ENCODE results near the gene GPRASP3. TPM values are rescaled to one million over a fixed set of nuclear protein-coding genes. Genes with fewer than 3 reads are reported as not detected.
A peak's percentile ranks its signal among the peaks of the same experiment; 100 is the strongest.
"Not testable (repeated sequence)": the region's sequence is repeated elsewhere in the genome, so short reads cannot be mapped to it uniquely, and the experiment has no call there.

Gene GPRASP3
- total RNA-seq: 1.3 TPM in 2 replicates

GRCh38 chrX:102720237-102721168 lies at the start of gene GPRASP3:
TSS of gene GPRASP3 (plus strand) at chrX:102720743. CDS start at chrX:102748996, 28,253 bp downstream.
- no peaks in the 10 kb centered on the region for H3K27me3 Mint-ChIP-seq
- peak; percentile 85 for ATAC-seq (ENCODE audit: low read depth)
- CTCF ChIA-PET: no interaction called here

GRCh38 chrX:102672856-102673255 lies 47.7 kb upstream of the GPRASP3 start:
- Mint-ChIP-seq H3K4me3 (no peak overlapping the region), H3K9me3 (peaks cover 7% of the 10 kb centered on the region), H3K36me3 (ENCODE audit: low read depth) (peaks cover 17% of the 10 kb centered on the region), H3K27ac (no peak overlapping the region), H3K4me1 (peaks cover 2% of the 10 kb centered on the region), H3K27me3 (no peaks in the 10 kb centered on the region)
- ATAC-seq (ENCODE audit: low read depth): no peak
- no peak for TF ChIP-seq CTCF (IDR thresholded peaks at IDR 0.05)
- no peak for DNase-seq
- intact Hi-C loops (cut with micrococcal nuclease): no loop called here
- POLR2A ChIA-PET: interaction anchor here (0.5 kb wide), 1 partner anchor 96 kb away, joined by 5 read pairs; no protein-coding TSS in a partner anchor
- CTCF ChIA-PET: no interaction called here

More at GRCh38 chrX:102720237-102721168, at the start of gene GPRASP3:
- Mint-ChIP-seq H3K4me3 (peak within 1 kb of the TSS; percentile 88), H3K4me1 (peaks cover 12% of the 10 kb centered on the region), H3K9me3 (no peaks in the 10 kb centered on the region), H3K36me3 (ENCODE audit: low read depth) (peaks cover 3% of the 10 kb centered on the region), H3K27ac (peak within 1 kb of the TSS; percentile 35)
- intact Hi-C loops (cut with micrococcal nuclease): loop anchor here (1.0 to 5.0 kb wide), 3 partner anchors 48 to 121 kb away; partner anchors contain the start of gene ARMCX5
- POLR2A ChIA-PET: interaction anchor here (0.9 kb wide), 1 partner anchor 121 kb away, joined by 3 read pairs; the partner anchor contains the start of gene ARMCX5
- DNase-seq: peak; percentile 37
- no peak for TF ChIP-seq CTCF (IDR thresholded peaks at IDR 0.05)

- CTCF ChIA-PET; H3K4me1 Mint-ChIP-seq; H3K27me3 Mint-ChIP-seq; H3K27ac Mint-ChIP-seq; H3K9me3 Mint-ChIP-seq; H3K4me3 Mint-ChIP-seq; intact Hi-C loops (cut with micrococcal nuclease); POLR2A ChIA-PET; ATAC-seq (ENCODE audit: low read depth); DNase-seq: not testable (repeated sequence)
- H3K36me3 Mint-ChIP-seq (ENCODE audit: low read depth): peaks cover 16% of the 10 kb centered on the region
Measured at GRCh38 chrX:102677479-102677878, 43.1 kb upstream of the GPRASP3 start.

GRCh38 chrX:102684772-102685520 lies 35.6 kb upstream of the GPRASP3 start:
- Mint-ChIP-seq H3K27ac (no peak overlapping the region), H3K27me3 (no peaks in the 10 kb centered on the region), H3K9me3 (peaks cover 6% of the 10 kb centered on the region), H3K36me3 (ENCODE audit: low read depth) (peaks cover 19% of the 10 kb centered on the region), H3K4me1 (no peaks in the 10 kb centered on the region), H3K4me3 (no peak overlapping the region)
- CTCF ChIA-PET: no interaction called here
- ATAC-seq (ENCODE audit: low read depth) (no peak), DNase-seq (no peak)
- intact Hi-C loops (cut with micrococcal nuclease): no loop called here
- no peak for TF ChIP-seq CTCF (IDR thresholded peaks at IDR 0.05)
- POLR2A ChIA-PET: no interaction called here

GRCh38 chrX:102694749-102695148 lies 25.8 kb upstream of the GPRASP3 start:
- ChIA-PET POLR2A (no interaction called here), CTCF (no interaction called here)
- no peak for TF ChIP-seq CTCF (IDR thresholded peaks at IDR 0.05)
- intact Hi-C loops (cut with micrococcal nuclease): no loop called here
- Mint-ChIP-seq H3K4me1 (no peaks in the 10 kb centered on the region), H3K27me3 (no peaks in the 10 kb centered on the region), H3K27ac (no peak overlapping the region), H3K36me3 (ENCODE audit: low read depth) (peaks cover 6% of the 10 kb centered on the region), H3K4me3 (no peak overlapping the region), H3K9me3 (peaks cover 2% of the 10 kb centered on the region)
- no peak for ATAC-seq (ENCODE audit: low read depth)
- DNase-seq: no peak

Measured in activated B cell treated with CpG ODN at 0.5 μM for 24 hours (primary cell).